Glutamatergic neuron (in vitro differentiated cells): Measurements from ENCODE around the gene RFC1. TPM values are rescaled to one million over a fixed set of nuclear protein-coding genes. Genes with fewer than 3 reads are reported as not detected.

Source experiments
- DNase-seq: peaks from one replicate; pipeline ENCODE4 v3.0.0; 2022
- H3K27ac Mint-ChIP-seq: one replicate; pipeline ENCODE4 v1.8.0; 2020; ENCODE audit warnings: mild to moderate bottlenecking, mixed read lengths, inconsistent platforms; ENCODE audit not compliant: unreplicated experiment
- H3K27me3 Mint-ChIP-seq: one replicate; pipeline ENCODE4 v1.8.0; 2020; ENCODE audit warnings: mild to moderate bottlenecking, moderate library complexity, mixed read lengths, inconsistent platforms; ENCODE audit not compliant: unreplicated experiment
- H3K36me3 Mint-ChIP-seq: one replicate; pipeline ENCODE4 v1.8.0; 2020; ENCODE audit warnings: mild to moderate bottlenecking, mixed read lengths, inconsistent platforms; ENCODE audit not compliant: unreplicated experiment
- H3K4me1 Mint-ChIP-seq: one replicate; pipeline ENCODE4 v1.8.0; 2020; ENCODE audit warnings: mild to moderate bottlenecking, low read depth, mixed read lengths, inconsistent platforms; ENCODE audit not compliant: unreplicated experiment
- H3K4me3 Mint-ChIP-seq: one replicate; pipeline ENCODE4 v1.8.0; 2020; ENCODE audit warnings: mild to moderate bottlenecking, mixed read lengths, inconsistent platforms; ENCODE audit not compliant: unreplicated experiment
- H3K9me3 Mint-ChIP-seq: one replicate; pipeline ENCODE4 v1.8.0; 2020; ENCODE audit warnings: mild to moderate bottlenecking, moderate library complexity, mixed read lengths, inconsistent platforms; ENCODE audit not compliant: unreplicated experiment
- total RNA-seq: library from RNA; stranded (reverse); fragmentation: NEBNext Ultra II Directional; extraction: Animal tissue kit (Norgen Biotek cat#: 25700); gene quantifications from one replicate; pipeline ENCODE4 v1.2.1, GENCODE V29; 2021; ENCODE audit not compliant: unreplicated experiment
- TF ChIP-seq, protein P1 (sequence below): fragments of 200-600 bp; sonication (generic); IDR thresholded peaks from one replicate; pipeline ENCODE4 v1.5.0; 2021; ENCODE audit not compliant: partially characterized antibody, unreplicated experiment

Gene RFC1
- total RNA-seq, 1 donor from 2014 or later = 27.7 TPM

DNA sequence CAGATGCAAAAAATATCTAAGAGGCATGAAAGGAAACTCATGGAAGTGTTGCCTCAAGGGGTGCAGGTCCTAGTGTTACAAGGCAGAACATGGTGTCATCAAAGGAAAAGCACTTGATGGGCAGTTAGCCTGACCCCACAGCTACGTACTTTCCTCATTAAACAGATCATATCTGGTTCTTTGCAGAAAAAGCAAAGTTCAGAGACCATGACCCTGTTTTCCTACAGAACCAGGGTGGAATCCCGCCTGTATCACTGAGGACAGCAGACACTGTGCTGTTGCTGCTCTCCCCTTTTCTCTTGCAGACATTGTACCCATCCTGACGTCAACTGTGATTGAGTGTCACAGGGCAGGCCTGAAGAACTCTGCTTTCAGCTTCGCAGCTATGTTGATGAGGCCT is 91.7 kb downstream of the RFC1 start:
- Mint-ChIP-seq H3K27ac (no peak overlapping the region), H3K27me3 (peaks cover 2% of the 10 kb centered on the region), H3K36me3 (no peaks in the 10 kb centered on the region), H3K4me1 (no peaks in the 10 kb centered on the region), H3K9me3 (no peaks in the 10 kb centered on the region), H3K4me3 (no peak overlapping the region)
- DNase-seq = no peak
- TF ChIP-seq, protein P1, sequence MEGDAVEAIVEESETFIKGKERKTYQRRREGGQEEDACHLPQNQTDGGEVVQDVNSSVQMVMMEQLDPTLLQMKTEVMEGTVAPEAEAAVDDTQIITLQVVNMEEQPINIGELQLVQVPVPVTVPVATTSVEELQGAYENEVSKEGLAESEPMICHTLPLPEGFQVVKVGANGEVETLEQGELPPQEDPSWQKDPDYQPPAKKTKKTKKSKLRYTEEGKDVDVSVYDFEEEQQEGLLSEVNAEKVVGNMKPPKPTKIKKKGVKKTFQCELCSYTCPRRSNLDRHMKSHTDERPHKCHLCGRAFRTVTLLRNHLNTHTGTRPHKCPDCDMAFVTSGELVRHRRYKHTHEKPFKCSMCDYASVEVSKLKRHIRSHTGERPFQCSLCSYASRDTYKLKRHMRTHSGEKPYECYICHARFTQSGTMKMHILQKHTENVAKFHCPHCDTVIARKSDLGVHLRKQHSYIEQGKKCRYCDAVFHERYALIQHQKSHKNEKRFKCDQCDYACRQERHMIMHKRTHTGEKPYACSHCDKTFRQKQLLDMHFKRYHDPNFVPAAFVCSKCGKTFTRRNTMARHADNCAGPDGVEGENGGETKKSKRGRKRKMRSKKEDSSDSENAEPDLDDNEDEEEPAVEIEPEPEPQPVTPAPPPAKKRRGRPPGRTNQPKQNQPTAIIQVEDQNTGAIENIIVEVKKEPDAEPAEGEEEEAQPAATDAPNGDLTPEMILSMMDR = no peak

DNA sequence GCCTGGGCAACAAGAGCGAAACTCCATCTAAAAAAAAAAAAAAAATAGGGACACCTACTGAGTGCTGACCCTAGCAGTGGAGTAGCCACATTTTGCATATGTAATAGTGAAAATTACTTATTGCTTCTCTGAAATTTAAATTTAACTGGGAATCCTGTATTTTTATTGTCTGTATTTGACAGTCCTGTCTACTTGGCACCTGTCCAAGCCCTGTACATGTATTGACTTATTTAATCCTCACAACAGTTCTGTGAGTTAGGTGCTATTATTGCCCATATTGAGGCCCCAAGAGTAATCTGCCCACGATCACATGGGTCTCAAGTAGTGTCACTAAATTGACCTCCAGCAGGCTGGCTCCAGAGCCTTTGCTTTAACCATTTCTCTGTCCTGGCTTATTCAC is 102.3 kb downstream of the RFC1 start:
- peaks cover 4% of the 10 kb centered on the region for H3K27me3 Mint-ChIP-seq
- H3K27ac Mint-ChIP-seq = no peak overlapping the region
- no peak for DNase-seq
- H3K4me3 Mint-ChIP-seq = no peak overlapping the region
- H3K36me3 Mint-ChIP-seq = peaks cover 9% of the 10 kb centered on the region
- peaks cover 2% of the 10 kb centered on the region for H3K9me3 Mint-ChIP-seq
- TF ChIP-seq, protein P1 = no peak
- no peaks in the 10 kb centered on the region for H3K4me1 Mint-ChIP-seq

DNA sequence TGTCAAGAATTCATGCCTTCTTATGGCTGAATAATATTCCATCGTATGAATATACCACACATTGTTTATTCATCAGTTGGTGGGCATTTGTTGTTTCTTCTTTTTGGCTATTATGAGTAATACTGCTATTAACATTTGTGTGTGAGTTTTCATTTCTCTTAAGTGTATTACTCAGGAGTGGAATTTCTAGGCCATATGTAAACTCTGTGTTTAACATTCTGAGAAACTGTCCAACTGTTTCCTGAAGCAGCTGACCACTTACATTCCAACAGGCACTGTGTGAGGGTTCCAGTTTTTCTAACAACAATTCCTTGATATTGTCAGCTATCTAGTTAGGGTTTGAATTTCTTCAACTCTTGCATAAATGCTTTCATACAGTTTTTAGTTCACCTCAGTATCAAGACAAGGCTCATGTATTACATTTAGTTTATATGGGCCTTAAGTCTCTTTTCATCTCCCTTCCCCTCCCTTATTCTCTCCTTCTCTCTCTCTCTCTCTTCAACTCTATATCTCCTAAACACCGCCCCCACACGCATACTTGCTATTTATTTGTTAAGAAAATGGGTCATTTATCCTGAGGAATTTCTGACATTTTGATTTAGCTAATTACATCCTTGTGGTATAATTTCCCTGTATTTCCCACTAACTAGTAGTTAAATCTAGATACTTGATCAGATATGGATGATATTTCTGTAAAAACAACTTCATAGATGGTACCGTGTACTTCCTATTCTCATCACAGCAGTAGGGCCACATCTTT is 106.4 kb downstream of the RFC1 start:
- peaks cover 2% of the 10 kb centered on the region for H3K9me3 Mint-ChIP-seq
- peaks cover 4% of the 10 kb centered on the region for H3K27me3 Mint-ChIP-seq
- no peak for DNase-seq
- TF ChIP-seq, protein P1 = no peak
- H3K36me3 Mint-ChIP-seq = peaks cover 3% of the 10 kb centered on the region
- no peak overlapping the region for H3K4me3 Mint-ChIP-seq
- H3K4me1 Mint-ChIP-seq = peaks cover 8% of the 10 kb centered on the region
- no peak overlapping the region for H3K27ac Mint-ChIP-seq

DNA sequence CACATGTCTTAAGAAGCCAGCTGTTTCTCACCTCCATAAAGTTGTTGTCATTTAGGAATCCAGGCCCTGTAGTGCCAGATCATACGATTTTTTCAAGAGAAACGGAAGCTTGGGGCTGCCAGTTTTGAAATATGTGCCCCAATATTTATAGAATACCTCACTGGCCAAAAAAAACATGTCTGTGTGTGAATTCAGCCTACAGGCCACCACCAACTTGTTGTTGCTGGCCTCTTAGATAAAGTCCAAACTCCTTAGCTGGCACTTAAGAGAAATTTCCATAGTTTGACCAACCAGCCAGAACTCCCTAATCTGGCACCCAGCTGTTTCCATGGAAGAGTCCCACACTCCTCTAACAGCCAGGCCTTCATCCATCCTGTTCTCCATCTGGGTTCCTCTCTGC is 109.7 kb downstream of the RFC1 start:
- H3K4me3 Mint-ChIP-seq = no peak overlapping the region
- no peaks in the 10 kb centered on the region for H3K27me3 Mint-ChIP-seq
- peaks cover 8% of the 10 kb centered on the region for H3K4me1 Mint-ChIP-seq
- TF ChIP-seq, protein P1 = no peak
- H3K36me3 Mint-ChIP-seq = peaks cover 3% of the 10 kb centered on the region
- H3K9me3 Mint-ChIP-seq = no peaks in the 10 kb centered on the region
- no peak for DNase-seq
- H3K27ac Mint-ChIP-seq = no peak overlapping the region

DNA sequence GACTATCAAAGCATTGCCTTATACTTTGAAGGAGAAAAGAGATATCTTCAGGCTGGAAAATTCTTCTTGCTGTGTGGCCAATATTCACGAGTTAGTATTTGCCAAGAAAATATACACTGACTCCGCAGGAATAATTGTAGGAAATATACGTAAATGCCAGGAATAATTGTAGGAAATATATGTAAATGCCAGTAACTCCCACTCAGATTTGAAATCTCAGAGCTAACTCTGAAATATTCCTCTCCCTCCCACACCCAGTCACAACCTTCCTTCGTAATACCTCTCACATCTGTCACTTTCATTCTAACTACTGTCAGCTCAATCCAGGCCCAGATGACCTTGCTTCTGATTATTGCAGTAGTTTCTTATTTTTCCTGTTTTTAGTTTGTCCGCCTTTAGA is 110.3 kb downstream of the RFC1 start:
- Mint-ChIP-seq H3K9me3 (no peaks in the 10 kb centered on the region), H3K27me3 (no peaks in the 10 kb centered on the region), H3K4me3 (no peak overlapping the region), H3K4me1 (peaks cover 8% of the 10 kb centered on the region), H3K27ac (no peak overlapping the region), H3K36me3 (peaks cover 3% of the 10 kb centered on the region)
- no peak for DNase-seq
- TF ChIP-seq, protein P1 = no peak
